ENCODE measurements around the gene PLCXD3. TPM values are rescaled to one million over a fixed set of nuclear protein-coding genes. Genes with fewer than 3 reads are reported as not detected.

Gene PLCXD3
- total and polyA plus RNA-seq, 2 of the 4 experiments (the other 2 are of a cell fraction): under 0.01 to 0.02 TPM

- Histone ChIP-seq H3K79me1 (ENCODE audit: low read depth in 1 of 2, low read length in 2 of 2) (no peaks in the 10 kb centered on the region), H2BK15ac (ENCODE audit: low read depth, low read length) (no peak overlapping the region), H3K9me1 (ENCODE audit: insufficient read depth, low read length) (no peaks in the 10 kb centered on the region), H3K14ac (replicated peaks; ENCODE audit: low read depth, low read length) (no peak overlapping the region), H3K23ac (ENCODE audit: low read depth, low read length) (no peak overlapping the region), H3K4me3 (ENCODE audit: insufficient read depth, low read depth, low read length) (no peak overlapping the region), H2BK20ac (ENCODE audit: low read depth, low read length) (no peak overlapping the region), H2BK5ac (ENCODE audit: low read depth, low read length, poor library complexity, severe bottlenecking) (no peak overlapping the region), H3K56ac (ENCODE audit: extremely low read depth, insufficient read depth, low read length) (no peak overlapping the region), H3K4me1 (ENCODE audit: control insufficient read depth, insufficient read depth, low read length) (no peaks in the 10 kb centered on the region), H4K20me1 (ENCODE audit: insufficient read depth, low read length) (no peaks in the 10 kb centered on the region), H2AK9ac (replicated peaks; ENCODE audit: low read depth, low read length, poor library complexity) (no peak overlapping the region), H3K18ac (ENCODE audit: low read depth, low read length) (no peak overlapping the region), H3K4me2 (ENCODE audit: low read depth, low read length) (no peak overlapping the region), H4K91ac (ENCODE audit: insufficient read depth, low read depth, low read length) (no peak overlapping the region), H3K9ac (ENCODE audit: low read depth, low read length) (no peak overlapping the region), H3K9me3 (ENCODE audit: control insufficient read depth, insufficient read depth, low read length) (no peaks in the 10 kb centered on the region), H3K27me3 (ENCODE audit: control insufficient read depth, insufficient read depth, low read length) (no peaks in the 10 kb centered on the region), H3K27ac (ENCODE audit: insufficient read depth, low read length) (no peak overlapping the region), H4K5ac (ENCODE audit: low read depth, low read length) (no peak overlapping the region), H4K8ac (ENCODE audit: low read depth in 2 of 2, low read length in 2 of 2) (no peak overlapping the region), H2AK5ac (ENCODE audit: low read depth, low read length) (no peak overlapping the region), H3K36me3 (ENCODE audit: control insufficient read depth, insufficient read depth, low read length) (no peaks in the 10 kb centered on the region), H2AFZ (replicated peaks; ENCODE audit: low read length, poor library complexity) (no peak overlapping the region), H3K4ac (ENCODE audit: low read depth, low read length) (no peak overlapping the region), H2BK120ac (ENCODE audit: low read depth, low read length) (no peak overlapping the region)
- POLR2A ChIA-PET (ENCODE audit: unreplicated experiment): interaction anchor here (0.5 kb wide), 1 partner anchor 21 kb away, joined by 12 read pairs; no protein-coding TSS in a partner anchor
- CTCF ChIA-PET: no interaction called here
- no peak for ATAC-seq (ENCODE audit: low read depth)
- no peak for DNase-seq
- in situ Hi-C loops (cut with MboI; ENCODE audit: low sequenced_read_pairs): no loop called here
- no TSS peak for BruUV-seq (replicated peaks)
- no peak for TF ChIP-seq FOS (IDR thresholded peaks at IDR 0.05; ENCODE audit: low read depth, low read length)
- TF ChIP-seq RCOR1 (IDR thresholded peaks at IDR 0.05; ENCODE audit: insufficient replicate concordance, low read length): no peak
- TF ChIP-seq MAZ (IDR thresholded peaks at IDR 0.05; ENCODE audit: borderline replicate concordance, low read depth, low read length): no peak
- TF ChIP-seq CTCF (conservative IDR thresholded peaks at IDR 0.05; ENCODE audit: low read depth, low read length): no peak
- intact Hi-C loops (cut with micrococcal nuclease): no loop called here
- WGBS, 2 experiments (ENCODE audit: extremely low coverage in 2 of 2, insufficient read length in 1 of 2): 77% methylated on average over 3 of the region's 3 CpGs; no CpG with 5 or more reads in 1 of the 2 experiments
- dilution Hi-C loops (cut with HindIII; ENCODE audit: low sequenced_read_pairs, unreplicated experiment): no loop called here
These were observed 24.9 kb downstream of the PLCXD3 start for GRCh38 chr5:41485533-41485932.

Measured in IMR-90 (cell line).